ENCODE data around the gene KCNIP4.

KCNIP4 gene

DNA sequence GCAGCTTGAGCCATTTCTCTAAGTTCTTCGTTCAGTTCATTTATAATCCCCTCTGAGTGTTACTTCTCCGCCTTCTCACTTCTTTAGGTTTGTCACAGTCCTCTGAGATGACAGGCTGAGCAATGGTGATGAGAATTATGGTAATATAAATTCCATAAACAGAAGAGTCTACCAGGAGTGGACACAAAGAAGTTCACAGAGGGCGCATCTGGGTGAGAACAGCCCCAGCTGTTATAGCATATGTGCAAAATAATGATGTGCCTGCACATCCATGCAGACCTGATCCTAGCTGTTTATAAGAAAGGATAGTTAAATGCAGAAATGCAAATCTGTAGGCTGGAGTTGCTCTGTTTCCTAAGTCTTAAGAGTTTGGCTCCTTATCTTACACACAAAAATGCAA lies 377.5 kb downstream of the KCNIP4 start:
- no peak for DNase-seq (ENCODE audit: low spot score)

DNA sequence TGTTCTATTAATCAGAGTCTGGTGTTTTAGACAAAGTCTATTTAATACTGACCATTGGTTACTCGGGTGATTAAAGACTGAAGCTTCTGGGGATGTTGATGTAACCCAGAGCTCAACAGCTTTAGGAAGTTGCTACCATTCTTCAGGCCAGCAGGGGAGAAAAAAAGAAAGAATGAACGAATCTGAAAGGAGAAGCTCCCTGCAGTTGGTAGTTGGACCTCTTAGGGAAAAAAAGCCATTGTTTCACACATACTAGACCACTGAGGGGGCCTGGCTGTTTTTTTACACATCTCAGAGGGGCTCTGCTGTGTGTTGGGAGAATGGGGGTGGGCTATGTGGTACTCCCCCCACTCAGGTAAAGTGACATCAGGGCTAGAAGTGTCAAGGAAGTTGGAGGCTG lies 378.9 kb downstream of the KCNIP4 start:
- DNase-seq (ENCODE audit: low spot score): no peak

DNA sequence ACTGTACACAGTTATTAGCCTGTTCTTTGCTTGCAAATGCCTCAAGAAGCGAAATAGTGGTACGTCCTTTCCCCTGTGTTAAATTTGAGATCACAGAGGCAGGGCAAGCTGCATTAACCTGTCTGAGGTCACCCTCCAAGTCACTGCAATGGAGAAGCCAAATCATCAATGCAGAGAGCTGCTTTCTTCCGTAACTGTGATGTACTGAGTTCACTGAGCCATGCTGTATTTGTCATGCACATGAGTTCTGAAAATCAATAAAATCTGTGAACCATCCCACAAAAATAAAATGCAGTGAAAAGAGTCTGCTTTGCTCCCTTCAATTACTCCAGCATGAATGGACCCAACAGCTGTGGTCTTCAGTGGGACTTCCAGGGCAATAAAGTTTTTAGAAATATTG lies 393.5 kb downstream of the KCNIP4 start:
- no peak for DNase-seq (ENCODE audit: low spot score)

DNA sequence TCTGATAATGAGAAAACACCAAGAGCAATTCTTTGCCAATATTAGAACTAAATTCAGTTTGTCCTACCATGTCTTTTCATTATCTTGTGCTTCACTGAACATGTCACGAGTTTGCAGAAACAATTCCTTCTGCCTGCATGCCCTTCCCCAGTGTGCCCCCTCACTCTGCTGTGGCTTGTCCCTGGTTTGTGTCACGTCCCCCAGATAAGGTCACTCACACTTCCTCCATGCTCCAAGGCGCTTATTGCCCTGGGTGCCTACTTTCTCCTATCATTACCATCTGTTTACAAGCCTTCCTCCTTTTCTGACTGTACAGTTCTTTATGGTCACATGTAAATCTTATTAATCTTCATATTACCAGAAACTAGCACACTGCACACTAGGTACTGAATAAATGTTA lies 394.1 kb downstream of the KCNIP4 start:
- no peak for DNase-seq (ENCODE audit: low spot score)

DNA sequence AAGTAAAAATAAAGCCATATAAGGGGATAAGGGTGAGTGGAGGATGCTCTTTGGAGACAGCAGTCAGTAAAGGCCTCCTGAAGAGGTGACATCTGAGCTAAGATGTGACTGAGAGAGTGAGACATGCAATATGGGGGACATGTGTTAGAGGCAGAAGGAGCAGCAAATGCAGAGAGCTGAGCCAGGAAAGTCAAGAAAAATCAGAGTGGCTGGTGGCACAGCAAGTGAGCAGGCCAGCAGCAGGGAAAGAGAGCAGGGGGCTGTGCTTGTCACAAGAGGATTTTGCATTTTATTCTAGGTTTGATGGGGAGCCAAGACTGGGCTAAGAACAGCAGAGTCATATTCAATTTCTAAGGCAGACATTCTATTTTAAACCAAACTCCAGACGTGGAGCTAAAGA lies 394.5 kb downstream of the KCNIP4 start:
- no peak for DNase-seq (ENCODE audit: low spot score)

DNA sequence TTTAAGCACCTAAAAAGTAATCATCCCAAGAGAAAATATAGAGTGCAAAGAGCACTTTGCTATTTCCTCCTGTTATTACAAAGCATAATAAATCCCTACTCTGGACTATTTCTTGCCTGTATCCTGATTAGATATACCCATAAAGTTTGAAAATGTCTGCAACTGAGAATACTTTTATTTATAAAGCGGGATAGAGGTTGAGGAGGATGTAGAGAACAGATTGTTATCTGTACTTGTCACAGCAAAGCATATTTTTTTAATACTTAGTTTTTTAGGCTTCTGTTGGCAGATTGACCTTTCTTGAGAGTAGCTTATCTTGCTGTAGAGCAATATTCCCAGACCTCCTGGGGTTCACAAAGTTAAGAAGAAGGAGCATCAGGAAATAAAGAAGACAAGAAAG lies 396.1 kb downstream of the KCNIP4 start:
- DNase-seq (ENCODE audit: low spot score): no peak

DNA sequence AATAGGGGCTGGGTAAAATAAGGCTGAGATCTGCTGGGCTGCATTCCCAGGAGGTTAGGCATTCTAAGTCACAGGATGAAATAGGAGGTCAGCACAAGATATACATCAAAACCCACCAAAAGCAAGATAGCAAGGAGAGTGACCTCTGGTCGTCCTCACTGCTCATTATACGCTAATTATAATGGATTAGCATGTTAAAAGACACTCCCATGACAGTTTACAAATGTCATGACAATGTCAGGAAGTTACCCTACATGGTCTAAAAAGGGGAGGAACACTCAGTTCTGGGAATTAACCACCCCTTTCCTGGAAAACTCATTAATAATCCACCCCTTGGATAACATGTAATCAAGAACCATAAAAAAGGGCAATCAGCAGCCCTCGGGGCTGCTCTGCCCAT lies 403.6 kb downstream of the KCNIP4 start:
- DNase-seq (ENCODE audit: low spot score): no peak

DNA sequence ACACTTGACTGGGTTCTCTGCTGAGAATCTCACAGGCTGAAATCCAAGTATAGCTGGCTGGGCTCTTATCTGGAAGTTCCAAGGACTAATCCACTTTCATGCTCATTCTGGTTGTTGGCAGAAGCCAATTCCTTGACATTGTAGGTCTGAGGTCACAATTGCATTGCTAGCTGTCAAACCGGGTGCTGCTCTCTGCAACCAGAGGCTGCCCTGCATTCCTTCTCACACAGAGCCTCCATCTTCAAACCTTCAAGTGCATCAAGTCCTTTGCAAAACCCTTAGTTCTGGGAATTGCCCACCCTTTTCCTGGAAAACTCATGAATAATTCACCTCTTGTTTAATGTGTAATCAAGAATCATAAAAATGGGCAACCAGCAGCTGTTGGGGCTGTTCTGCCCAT lies 404.2 kb downstream of the KCNIP4 start:
- DNase-seq (ENCODE audit: low spot score): no peak

DNA sequence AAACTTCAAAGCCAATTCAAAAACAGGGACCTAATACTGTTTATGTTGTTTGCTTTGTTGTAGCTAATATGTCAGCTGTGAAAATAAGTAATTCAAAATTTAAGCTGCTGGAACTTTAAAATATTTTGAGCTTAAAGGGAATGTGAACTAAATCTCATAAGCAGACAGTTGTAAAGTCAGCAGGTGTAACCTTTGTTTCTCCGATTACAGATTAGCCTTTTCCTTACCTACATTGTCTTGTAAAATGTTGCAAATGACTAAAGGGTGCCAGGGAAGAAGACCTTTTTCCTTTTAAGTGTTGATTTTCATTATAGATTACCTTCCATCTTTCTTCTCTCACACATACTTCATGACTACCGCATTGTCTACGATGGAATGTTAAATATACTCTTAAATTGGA lies 405.1 kb downstream of the KCNIP4 start:
- DNase-seq (ENCODE audit: low spot score): no peak

DNA sequence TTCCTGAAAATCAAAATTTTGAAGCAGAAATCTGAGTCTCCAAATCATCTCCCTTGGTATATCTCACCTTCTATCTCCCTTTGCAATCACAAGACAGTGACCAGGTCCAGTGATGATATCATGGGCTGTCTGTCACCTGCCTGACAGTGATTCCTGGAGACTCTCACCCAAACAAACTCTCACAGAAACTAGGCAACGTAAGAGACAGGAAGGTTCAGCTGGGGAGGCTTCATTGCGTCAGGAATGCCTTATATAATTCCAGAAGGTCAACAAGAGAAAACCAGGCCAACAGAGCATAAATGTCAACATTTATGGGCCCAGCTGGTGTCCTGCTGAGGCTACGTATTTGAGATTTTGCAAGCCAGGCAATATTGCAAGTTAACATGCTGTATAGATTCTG lies 412.7 kb downstream of the KCNIP4 start:
- DNase-seq (ENCODE audit: low spot score): no peak

DNA sequence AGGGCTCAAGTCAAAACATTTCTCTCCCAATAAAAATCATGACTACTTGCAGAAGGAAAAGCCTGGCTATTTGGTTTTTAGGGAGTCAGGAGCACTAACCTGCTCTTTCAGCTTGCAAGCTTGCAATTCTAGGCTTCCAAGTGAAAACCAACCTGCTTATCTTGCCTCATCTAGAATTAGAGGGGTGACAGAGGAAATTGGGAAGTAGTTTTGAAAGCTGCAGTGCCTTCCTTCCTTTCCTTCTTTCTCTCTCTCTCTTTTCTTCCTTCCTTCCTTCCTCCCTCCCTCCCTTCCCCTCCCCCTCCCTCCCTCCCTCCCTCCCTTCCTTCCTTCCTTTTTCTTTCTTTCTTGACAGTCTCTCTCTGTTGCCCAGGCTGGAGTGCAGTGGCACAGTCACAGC lies 417.5 kb downstream of the KCNIP4 start:
- DNase-seq (ENCODE audit: low spot score): no peak

DNA sequence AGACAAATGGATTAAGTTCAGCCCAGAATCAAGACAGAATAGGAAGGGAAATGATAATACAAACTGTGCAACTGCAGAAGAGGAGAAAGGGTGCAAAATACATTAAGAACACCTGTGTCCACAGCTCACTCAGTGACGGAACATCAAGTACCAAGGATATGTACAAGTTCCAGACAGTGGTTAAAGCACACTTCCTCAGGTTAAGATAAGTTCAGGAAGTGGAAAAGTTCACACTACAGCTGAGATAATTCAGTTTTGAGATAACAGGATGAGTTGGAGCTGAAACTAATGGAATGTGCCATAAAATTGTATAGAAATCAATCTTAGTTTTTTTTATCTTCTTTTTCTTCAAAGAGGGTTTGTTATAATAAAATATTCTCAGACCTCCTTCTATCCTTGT lies 419.4 kb downstream of the KCNIP4 start:
- DNase-seq (ENCODE audit: low spot score): no peak

DNA sequence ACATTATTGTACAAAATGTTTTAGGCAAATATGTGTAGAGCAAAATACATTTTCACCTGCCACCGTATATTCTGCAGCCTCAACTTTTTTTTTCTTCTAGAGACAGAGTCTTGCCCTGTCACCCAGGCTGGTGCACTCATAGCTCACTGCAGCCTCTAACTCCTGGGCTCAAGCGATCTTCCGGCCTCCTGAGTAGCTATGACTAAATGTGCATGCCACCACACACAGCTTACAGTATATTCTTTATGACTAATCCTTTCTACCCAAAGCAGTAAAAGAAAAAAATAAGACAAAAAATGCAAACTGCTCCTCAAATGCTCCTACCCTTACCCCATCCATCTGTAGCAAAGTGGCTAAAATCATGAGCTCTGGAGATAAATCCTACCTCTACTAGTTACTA lies 426.3 kb downstream of the KCNIP4 start:
- no peak for DNase-seq (ENCODE audit: low spot score)

DNA sequence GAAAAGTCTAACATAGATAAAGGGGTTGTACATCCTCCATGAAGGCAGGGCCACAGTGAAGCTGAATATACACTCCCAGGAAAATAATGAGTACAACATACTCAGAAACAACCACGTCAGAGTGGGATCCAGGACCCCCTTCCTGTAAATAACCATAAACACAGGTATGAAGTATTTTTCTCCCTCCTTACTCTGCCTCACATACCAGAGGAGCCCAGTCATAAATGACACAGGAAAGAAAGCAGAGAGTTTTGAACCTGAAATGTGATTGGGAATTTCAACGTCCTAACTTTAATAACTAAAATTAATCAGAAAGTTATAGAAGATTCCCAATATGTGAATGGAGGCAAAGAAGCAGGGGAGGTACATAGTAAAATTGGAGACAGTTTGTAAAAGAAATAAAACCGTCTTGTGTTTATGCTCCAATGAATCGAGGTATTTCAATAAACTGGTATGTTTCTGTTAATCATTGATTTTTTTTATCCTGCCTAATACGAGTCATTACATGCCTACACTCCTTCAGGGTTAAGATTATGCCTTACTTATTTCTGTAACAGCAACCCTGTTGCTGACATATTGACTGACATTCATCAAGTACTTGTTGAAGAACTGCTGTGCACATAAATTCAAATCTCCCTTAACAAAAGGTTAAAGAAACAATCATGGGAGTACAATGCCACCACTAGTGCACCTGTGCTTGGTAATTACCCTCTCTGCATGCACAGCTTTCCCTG lies 431.3 kb downstream of the KCNIP4 start:
- no peak for DNase-seq (ENCODE audit: low spot score)

DNA sequence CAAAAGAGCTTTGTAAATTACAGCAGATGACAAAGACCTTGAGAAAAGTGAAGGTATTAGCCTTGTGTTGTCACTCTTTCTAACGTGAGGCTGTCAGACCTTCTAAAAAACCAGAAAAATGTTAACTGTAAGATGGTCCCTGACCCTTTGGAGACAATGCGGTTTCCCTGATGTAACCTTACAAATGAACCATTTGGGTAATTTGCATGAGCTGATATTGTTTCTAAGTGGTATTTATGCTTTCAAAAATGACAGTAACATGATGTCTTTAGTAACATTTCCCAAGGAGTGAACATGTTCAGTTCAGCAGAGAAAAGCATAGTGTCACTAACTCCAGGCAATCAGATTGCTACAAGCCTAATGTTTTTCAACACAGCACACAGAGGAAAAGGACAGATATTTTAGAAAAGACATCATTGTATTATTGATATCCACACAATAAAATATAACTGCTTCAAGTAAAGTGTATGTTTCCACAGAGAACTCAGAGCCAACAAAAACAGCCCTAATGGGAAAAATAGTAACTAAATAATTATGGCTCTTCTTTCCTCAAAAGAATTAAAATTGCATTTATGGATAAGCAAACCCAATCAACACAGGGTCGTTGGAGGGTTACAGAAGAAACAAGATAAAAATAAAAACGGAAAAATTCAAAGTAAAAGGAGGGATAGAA lies 434.4 kb downstream of the KCNIP4 start:
- no peak for DNase-seq (ENCODE audit: low spot score)

DNA sequence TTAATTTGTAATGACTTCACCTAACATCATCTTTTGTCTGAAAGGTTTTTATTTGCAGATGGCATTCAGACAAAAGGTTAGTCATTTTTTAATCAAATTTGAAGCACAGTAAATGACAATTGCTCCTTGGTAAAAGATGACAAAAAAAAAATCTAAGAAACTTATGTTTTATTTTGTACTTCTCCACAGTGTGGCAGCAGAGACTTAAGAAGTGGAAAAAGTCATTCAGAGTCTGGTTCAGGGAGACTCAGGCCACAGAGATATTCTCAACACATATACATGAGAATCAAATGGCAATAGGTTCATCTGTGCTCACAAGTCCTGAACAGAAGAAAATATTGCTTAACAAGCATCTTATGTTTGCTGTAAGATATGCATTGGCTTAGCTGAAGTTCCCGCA lies 436.2 kb downstream of the KCNIP4 start:
- DNase-seq (ENCODE audit: low spot score): peak; percentile 54

DNA sequence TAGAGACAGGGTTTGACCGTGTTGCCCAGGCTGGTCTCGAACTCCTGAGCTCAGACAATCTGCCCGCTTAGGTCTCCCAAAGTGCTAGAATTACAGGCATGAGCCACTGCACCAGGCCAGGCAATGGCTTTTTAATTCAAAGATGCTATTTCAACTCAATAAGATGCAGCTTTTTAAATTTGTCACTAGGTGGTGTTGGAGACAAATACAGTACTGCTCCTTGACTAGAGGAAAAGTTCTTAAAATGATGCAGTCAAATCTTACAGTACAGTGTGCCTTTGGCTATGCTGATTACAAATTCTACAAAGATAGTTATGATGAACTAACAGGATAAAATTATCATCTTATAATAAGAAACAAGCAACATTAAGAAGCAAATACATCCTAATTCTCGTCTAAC lies 441.1 kb downstream of the KCNIP4 start:
- DNase-seq (ENCODE audit: low spot score): peak; percentile 21

DNA sequence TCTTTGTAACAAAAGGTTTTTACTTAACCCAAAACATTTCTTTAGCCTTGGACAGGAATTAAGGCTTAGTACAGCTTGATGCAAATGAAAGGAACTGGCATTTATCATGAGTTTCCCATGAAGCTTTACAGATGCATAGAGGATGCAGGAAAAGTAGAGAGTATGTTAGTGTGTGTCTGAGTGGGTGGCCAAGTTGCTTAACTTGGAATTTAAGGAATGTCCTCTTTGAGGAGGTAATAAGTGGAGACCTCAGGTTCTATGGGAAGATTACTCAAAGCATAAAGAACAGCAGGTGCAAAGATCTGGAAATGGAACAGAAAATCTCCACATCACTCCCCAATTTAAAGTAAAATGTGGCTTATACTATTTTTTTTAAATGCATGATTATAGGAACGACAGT lies 457.9 kb downstream of the KCNIP4 start:
- no peak for DNase-seq (ENCODE audit: low spot score)

DNA sequence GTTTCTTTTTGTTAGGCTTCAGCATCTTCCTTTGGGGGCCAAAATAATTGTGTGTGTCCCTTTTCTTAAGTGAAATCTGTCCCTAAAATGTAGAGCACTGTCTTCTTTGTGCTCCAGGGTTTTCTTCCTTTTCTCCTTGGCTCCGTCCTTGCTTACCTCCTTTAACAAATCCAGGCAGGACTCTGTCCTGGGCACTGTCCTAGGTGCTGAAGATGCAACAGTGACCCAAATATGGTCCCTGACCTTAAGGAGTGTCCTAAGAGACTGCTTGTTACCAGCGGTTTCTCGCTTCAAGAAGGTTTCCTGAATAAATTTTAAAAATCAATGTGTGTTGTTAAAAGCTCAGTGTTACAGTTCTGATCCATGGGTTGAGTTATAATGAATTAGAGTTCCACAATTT lies 471.8 kb downstream of the KCNIP4 start:
- DNase-seq (ENCODE audit: low spot score): no peak

DNA sequence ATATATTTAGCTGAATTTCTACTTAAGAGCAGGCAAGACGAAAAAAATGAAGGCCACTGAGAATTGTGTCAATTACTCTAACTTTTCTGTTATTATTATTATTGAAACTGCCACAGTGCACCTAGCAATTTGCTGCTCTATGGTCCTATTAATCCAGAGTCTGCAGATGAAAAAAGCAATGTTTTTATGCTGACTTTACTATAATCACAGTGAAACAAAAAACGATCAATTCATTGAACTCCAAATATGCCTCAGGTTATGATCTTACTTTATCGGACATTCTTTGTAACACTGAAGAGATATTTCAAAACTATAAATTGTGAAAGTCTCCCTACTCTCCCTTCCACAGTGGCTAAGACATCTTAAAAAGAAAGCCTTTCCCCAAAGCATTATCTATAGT lies 474.4 kb downstream of the KCNIP4 start:
- DNase-seq (ENCODE audit: low spot score): no peak

DNA sequence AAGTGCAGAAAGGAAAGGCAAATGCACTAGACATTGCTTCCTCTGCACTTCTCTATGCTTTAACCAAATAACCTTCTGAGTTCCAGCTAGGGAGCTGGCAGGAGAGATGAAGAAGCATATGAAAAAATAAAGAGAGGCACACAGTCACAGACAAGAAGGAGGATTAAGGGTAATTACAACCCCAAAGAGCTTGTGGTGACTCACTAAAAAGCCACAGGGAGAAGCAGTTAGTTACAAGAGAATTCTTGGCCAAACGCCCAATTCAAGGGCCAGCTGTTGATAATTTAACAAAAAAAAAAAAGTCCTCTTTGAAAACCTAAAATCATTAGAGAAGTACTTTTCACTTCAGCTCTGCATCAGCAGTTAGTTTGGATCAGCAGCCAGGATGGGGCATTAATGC lies 478.0 kb downstream of the KCNIP4 start:
- DNase-seq (ENCODE audit: low spot score): no peak

DNA sequence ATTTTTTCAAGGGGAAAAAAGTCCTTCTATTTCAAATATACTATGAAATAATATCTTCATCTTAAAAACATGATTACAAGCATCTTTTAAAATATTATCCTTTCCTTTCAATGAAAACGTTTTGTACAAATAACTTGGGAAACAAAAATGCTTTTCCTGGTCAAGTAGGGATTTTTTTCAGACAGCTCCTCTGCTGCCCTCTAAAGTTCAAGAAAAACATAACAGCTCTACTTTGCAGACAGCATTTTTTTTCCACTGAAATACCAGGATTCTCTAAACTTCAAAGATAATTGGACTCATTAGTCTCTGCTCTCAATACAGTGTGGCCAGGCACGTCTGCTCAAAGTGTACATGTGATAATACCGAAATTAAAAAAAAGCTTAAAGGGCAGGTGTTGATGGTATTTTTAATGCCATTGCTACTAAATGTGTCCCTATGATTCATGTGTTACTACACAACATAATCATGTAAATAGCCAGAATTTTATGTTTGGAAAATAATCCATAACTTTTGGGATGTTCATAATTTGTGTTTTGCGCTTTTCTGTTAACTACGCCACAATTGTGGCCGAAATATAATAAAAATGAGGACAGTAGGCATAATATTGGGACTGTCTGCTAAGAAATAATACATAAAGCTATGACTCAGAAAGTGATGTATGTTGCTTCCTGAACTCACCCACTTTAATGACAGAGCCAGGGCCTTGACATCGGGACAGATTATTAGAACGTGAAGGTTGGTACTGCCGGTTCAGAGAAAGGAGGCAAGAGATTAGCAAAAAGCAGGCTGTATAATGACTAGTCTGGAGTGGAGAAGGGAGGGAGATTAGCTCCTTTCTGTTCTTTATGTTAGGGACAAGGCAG lies 478.9 kb downstream of the KCNIP4 start:
- peak; percentile 9 for DNase-seq (ENCODE audit: low spot score)

DNA sequence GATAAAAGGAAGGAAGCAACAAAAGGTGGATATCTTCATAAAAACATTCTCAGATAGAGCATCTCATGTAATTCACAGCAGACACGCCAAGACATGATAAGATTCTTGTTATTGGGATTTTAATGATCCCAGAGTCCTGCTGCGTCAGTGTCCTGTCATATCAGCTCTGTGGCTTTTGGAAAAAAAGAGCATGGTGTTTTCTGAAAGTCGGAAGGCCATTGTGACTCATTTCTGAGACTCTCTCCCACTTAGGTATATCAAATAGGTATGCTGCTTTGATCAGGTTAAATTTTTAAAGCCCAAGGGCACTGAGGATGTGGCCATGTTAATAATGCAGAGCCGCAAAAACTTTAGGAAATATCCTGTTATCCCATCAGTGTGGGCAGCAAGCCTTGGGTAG lies 481.0 kb downstream of the KCNIP4 start:
- DNase-seq (ENCODE audit: low spot score): no peak

All from NAMALWA (cell line).